Mesenchymal stem cell (in vitro differentiated cells and primary cell): ENCODE results near the gene DPY30.

Experiments
- DNase-seq: peaks from one replicate; pipeline ENCODE4 v3.0.0-alpha.2; 2013
- H2AFZ ChIP-seq: one replicate; pipeline ENCODE4 v1.6.1; 2013; ENCODE audit warnings: low read depth, mild to moderate bottlenecking, control low read depth, inconsistent platforms, low read length, moderate library complexity
- H2AK5ac ChIP-seq: 2 replicates; pipeline ENCODE4 v1.6.1; 2013; ENCODE audit warnings: low read length, moderate library complexity, mild to moderate bottlenecking, inconsistent platforms; ENCODE audit not compliant: severe bottlenecking
- H2BK120ac ChIP-seq: one replicate; pipeline ENCODE4 v1.6.1; 2013; ENCODE audit warnings: low read depth, mild to moderate bottlenecking, inconsistent platforms, low read length, moderate library complexity
- H2BK12ac ChIP-seq, 2 experiments: one replicate each; pipeline ENCODE4 v1.6.1; 2013; ENCODE audit warnings: inconsistent platforms in 2 of 2, low read length in 2 of 2, mild to moderate bottlenecking in 2 of 2, moderate library complexity in 2 of 2, control low read depth in 1 of 2
- H2BK15ac ChIP-seq: one replicate; pipeline ENCODE4 v1.6.1; 2013; ENCODE audit warnings: mild to moderate bottlenecking, low read depth, inconsistent platforms; ENCODE audit not compliant: poor library complexity, severe bottlenecking
- H2BK5ac ChIP-seq: 2 replicates; pipeline ENCODE4 v1.6.1; 2013; ENCODE audit warnings: low read depth, mild to moderate bottlenecking, low read length, control low read depth, inconsistent platforms; ENCODE audit not compliant: poor library complexity, severe bottlenecking
- H3K14ac ChIP-seq, 2 experiments: one replicate each; pipeline ENCODE4 v1.6.1; 2013; ENCODE audit warnings: inconsistent platforms in 2 of 2, low read length in 2 of 2, control low read depth in 1 of 2, mild to moderate bottlenecking in 1 of 2, moderate library complexity in 1 of 2
- H3K18ac ChIP-seq, 2 experiments: one replicate each; pipeline ENCODE4 v1.6.1; 2013; ENCODE audit warnings: inconsistent platforms in 2 of 2, low read length in 2 of 2, control low read depth in 1 of 2, low read depth in 1 of 2, mild to moderate bottlenecking in 1 of 2
- H3K23ac ChIP-seq, 2 experiments: one replicate each; pipeline ENCODE4 v1.6.1; 2013; ENCODE audit warnings: inconsistent platforms in 2 of 2, low read length in 2 of 2, mild to moderate bottlenecking in 2 of 2, moderate library complexity in 2 of 2, control low read depth in 1 of 2
- H3K27ac ChIP-seq: 2 replicates; pipeline ENCODE4 v1.5.1; 2013; ENCODE audit warnings: mild to moderate bottlenecking, moderate library complexity, low read length, control low read depth, inconsistent platforms; ENCODE audit not compliant: poor library complexity, severe bottlenecking
- H3K27me3 ChIP-seq, 2 experiments: 2 replicates each; pipeline versions ENCODE4 v1.6.1 to v1.7.0; 2013; ENCODE audit warnings: low read length in 2 of 2, mild to moderate bottlenecking in 2 of 2, moderate library complexity in 2 of 2, control low read depth in 1 of 2, inconsistent platforms in 1 of 2; ENCODE audit not compliant: control insufficient read depth in 1 of 2, insufficient read depth in 1 of 2
- H3K36me3 ChIP-seq, 2 experiments: 2 replicates each; pipeline versions ENCODE4 v1.6.1 to v1.7.0; 2013; ENCODE audit warnings: low read length in 2 of 2, control low read depth in 1 of 2, inconsistent platforms in 1 of 2, low read depth in 1 of 2, mild to moderate bottlenecking in 1 of 2; ENCODE audit not compliant: insufficient read depth in 2 of 2, control insufficient read depth in 1 of 2
- H3K4ac ChIP-seq, 2 experiments: one replicate each; pipeline ENCODE4 v1.6.1; 2013; ENCODE audit warnings: inconsistent platforms in 2 of 2, low read length in 2 of 2, mild to moderate bottlenecking in 2 of 2, moderate library complexity in 2 of 2, control low read depth in 1 of 2, low read depth in 1 of 2
- H3K4me1 ChIP-seq: 2 replicates; pipeline ENCODE4 v1.6.1; 2013; ENCODE audit warnings: low read depth, low read length, control low read depth; ENCODE audit not compliant: control insufficient read depth, insufficient read depth
- H3K4me2 ChIP-seq: 2 replicates; pipeline ENCODE4 v1.6.1; 2013; ENCODE audit warnings: low read length, mild to moderate bottlenecking, inconsistent platforms; ENCODE audit not compliant: poor library complexity, severe bottlenecking
- H3K4me3 ChIP-seq, 2 experiments: 2 replicates each; pipeline versions ENCODE4 v1.5.1 to v1.7.0; 2013; ENCODE audit warnings: low read length in 2 of 2, mild to moderate bottlenecking in 2 of 2, control low read depth in 1 of 2, low read depth in 1 of 2; ENCODE audit not compliant: insufficient read depth in 1 of 2
- H3K79me1 ChIP-seq: replicated peaks from 2 replicates; pipeline ENCODE4 v1.6.1; 2013; ENCODE audit warnings: mild to moderate bottlenecking, control low read depth, low read length, inconsistent platforms; ENCODE audit not compliant: poor library complexity, severe bottlenecking
- H3K9ac ChIP-seq: 2 replicates; pipeline ENCODE4 v1.7.0; 2013; ENCODE audit warnings: mild to moderate bottlenecking, low read length, moderate library complexity
- H3K9me3 ChIP-seq: 2 replicates; pipeline ENCODE4 v1.7.0; 2013; ENCODE audit warnings: mild to moderate bottlenecking, low read length; ENCODE audit not compliant: control insufficient read depth
- H4K8ac ChIP-seq: one replicate; pipeline ENCODE4 v1.6.1; 2013; ENCODE audit warnings: inconsistent platforms, mild to moderate bottlenecking, low read length, moderate library complexity
- H4K91ac ChIP-seq: one replicate; pipeline ENCODE4 v1.6.1; 2013; ENCODE audit warnings: mild to moderate bottlenecking, low read length, inconsistent platforms
- WGBS: methylation state at CpG from one replicate; pipeline ENCODE4 v1.1.7; 2013; ENCODE audit warnings: mixed read lengths; 5-methylcytosine and 5-hydroxymethylcytosine counted together

The DPY30 gene

GRCh38 chr2:31980674-31981356 lies 58.8 kb downstream of the DPY30 start:
- no peak overlapping the region for H3K23ac ChIP-seq
- no peak overlapping the region for H3K14ac ChIP-seq
- no peak overlapping the region for H2AK5ac ChIP-seq
- H2AFZ ChIP-seq: no peak overlapping the region
- H3K27ac ChIP-seq: no peak overlapping the region
- H4K91ac ChIP-seq: no peak overlapping the region
- no peak overlapping the region for H4K8ac ChIP-seq
- peak; percentile 83 for DNase-seq
- H3K4me2 ChIP-seq: no peak overlapping the region
- no peak overlapping the region for H3K18ac ChIP-seq
- H3K79me1 ChIP-seq: peaks cover 4% of the 10 kb centered on the region
- no peaks in the 10 kb centered on the region for H3K27me3 ChIP-seq
- H2BK120ac ChIP-seq: no peak overlapping the region
- H2BK15ac ChIP-seq: no peak overlapping the region
- no peak overlapping the region for H3K4ac ChIP-seq
- H2BK5ac ChIP-seq: no peak overlapping the region
- peaks cover 0 to 8% of the 10 kb centered on the region in 2 experiments for H3K36me3 ChIP-seq
- H3K4me3 ChIP-seq: no peak overlapping the region
- WGBS: 75% methylated on average over 5 of the region's 6 CpGs
- no peak overlapping the region for H2BK12ac ChIP-seq
- peaks cover 3% of the 10 kb centered on the region for H3K4me1 ChIP-seq
- no peaks in the 10 kb centered on the region for H3K9me3 ChIP-seq
- no peak overlapping the region for H3K9ac ChIP-seq

- Histone ChIP-seq H3K9ac (no peak overlapping the region), H2BK15ac (peak overlapping the region; percentile 1), H2BK12ac (no peak overlapping the region), H3K23ac (no peak overlapping the region), H2AK5ac (no peak overlapping the region), H3K36me3 (peaks cover 0 to 8% of the 10 kb centered on the region in 2 experiments), H3K27me3 (no peaks in the 10 kb centered on the region), H3K4me1 (peaks cover 3% of the 10 kb centered on the region), H2AFZ (no peak overlapping the region), H3K27ac (no peak overlapping the region), H3K79me1 (peaks cover 4% of the 10 kb centered on the region), H3K18ac (no peak overlapping the region), H3K4ac (no peak overlapping the region), H2BK120ac (no peak overlapping the region), H3K4me3 (no peak overlapping the region), H4K91ac (no peak overlapping the region), H2BK5ac (no peak overlapping the region), H3K9me3 (no peaks in the 10 kb centered on the region), H4K8ac (no peak overlapping the region), H3K14ac (no peak overlapping the region), H3K4me2 (no peak overlapping the region)
- WGBS: 96% methylated on average over 2 of the region's 3 CpGs
- no peak for DNase-seq
Observed at GRCh38 chr2:31979956-31980355, 59.6 kb downstream of the DPY30 start.

GRCh38 chr2:31979018-31979417 lies 60.6 kb downstream of the DPY30 start:
- Histone ChIP-seq H3K9me3 (no peaks in the 10 kb centered on the region), H3K23ac (no peak overlapping the region), H2BK5ac (no peak overlapping the region), H3K36me3 (peaks cover 0 to 7% of the 10 kb centered on the region in 2 experiments), H2BK15ac (no peak overlapping the region), H2BK12ac (no peak overlapping the region), H3K27me3 (no peaks in the 10 kb centered on the region), H3K4me1 (peaks cover 6% of the 10 kb centered on the region), H3K18ac (no peak overlapping the region), H3K14ac (no peak overlapping the region), H3K4ac (no peak overlapping the region), H3K9ac (no peak overlapping the region), H4K91ac (no peak overlapping the region), H3K4me2 (no peak overlapping the region), H3K27ac (no peak overlapping the region), H2AK5ac (no peak overlapping the region), H2AFZ (no peak overlapping the region), H2BK120ac (no peak overlapping the region), H3K79me1 (peaks cover 4% of the 10 kb centered on the region), H4K8ac (no peak overlapping the region), H3K4me3 (no peak overlapping the region)
- WGBS: no CpG with 5 or more reads among the region's 3 CpGs
- DNase-seq: no peak

DNA sequence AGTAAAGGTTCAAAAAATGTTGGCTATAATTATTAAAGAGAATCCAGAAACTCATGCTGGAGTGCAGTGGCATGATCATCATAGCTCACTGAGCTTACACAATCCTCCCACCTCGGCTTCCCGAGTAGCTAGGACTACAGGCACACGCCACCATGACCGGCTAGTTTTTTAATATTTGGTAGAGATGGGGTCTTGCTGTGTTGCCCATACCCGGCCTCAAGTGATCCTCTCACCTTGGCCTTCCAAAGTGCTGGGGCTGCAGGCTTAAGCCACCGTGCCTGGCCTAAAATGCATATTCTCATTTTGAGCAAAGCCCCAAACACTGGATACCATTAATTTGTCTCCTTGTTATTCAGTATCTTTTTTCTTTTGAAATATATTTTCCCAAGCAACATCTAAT lies 61.2 kb downstream of the DPY30 start:
- H3K36me3 ChIP-seq: peaks cover 0 to 3% of the 10 kb centered on the region in 2 experiments
- H3K4me1 ChIP-seq: peaks cover 6% of the 10 kb centered on the region
- H3K14ac ChIP-seq: no peak overlapping the region
- no peak overlapping the region for H3K23ac ChIP-seq
- peaks cover 4% of the 10 kb centered on the region for H3K79me1 ChIP-seq
- H3K9ac ChIP-seq: no peak overlapping the region
- no peak overlapping the region for H3K4me3 ChIP-seq
- DNase-seq: no peak
- no peak overlapping the region for H4K8ac ChIP-seq
- H2AK5ac ChIP-seq: no peak overlapping the region
- no peak overlapping the region for H2BK15ac ChIP-seq
- no peak overlapping the region for H3K4me2 ChIP-seq
- no peak overlapping the region for H3K4ac ChIP-seq
- no peak overlapping the region for H4K91ac ChIP-seq
- H2BK12ac ChIP-seq: no peak overlapping the region
- H3K9me3 ChIP-seq: no peaks in the 10 kb centered on the region
- no peak overlapping the region for H2BK120ac ChIP-seq
- no peak overlapping the region for H3K18ac ChIP-seq
- H3K27ac ChIP-seq: no peak overlapping the region
- WGBS: 97% methylated on average over 6 of the region's 6 CpGs
- no peak overlapping the region for H2AFZ ChIP-seq
- no peaks in the 10 kb centered on the region for H3K27me3 ChIP-seq
- no peak overlapping the region for H2BK5ac ChIP-seq
